Activated naive CD8-positive, alpha-beta T cell treated with anti-CD3 and anti-CD28 coated beads, Interleukin-2, amount 50 U/mL, for 24 hours (primary cell): ENCODE measurements around the gene GTF2A2.

ENCODE experiments used
- ATAC-seq: fragments of 150-1000 bp; cut with Tn5 transposase; one replicate; pipeline ENCODE4 v1.10.0; 2021
- DNase-seq: peaks from one replicate; pipeline ENCODE4 v3.0.0; 2021
- H3K27ac Mint-ChIP-seq: one replicate; pipeline ENCODE4 v1.8.0; 2021; ENCODE audit warnings: mild to moderate bottlenecking, mixed read lengths
- H3K27me3 Mint-ChIP-seq: one replicate; pipeline ENCODE4 v1.8.0; 2021; ENCODE audit warnings: mixed read lengths
- H3K36me3 Mint-ChIP-seq: one replicate; pipeline ENCODE4 v1.8.0; 2021; ENCODE audit warnings: low read depth, mixed read lengths
- H3K4me1 Mint-ChIP-seq: one replicate; pipeline ENCODE4 v1.8.0; 2021; ENCODE audit warnings: mixed read lengths
- H3K4me3 Mint-ChIP-seq: one replicate; pipeline ENCODE4 v1.8.0; 2021; ENCODE audit warnings: mild to moderate bottlenecking, moderate library complexity, mixed read lengths
- H3K9me3 Mint-ChIP-seq: one replicate; pipeline ENCODE4 v1.8.0; 2021; ENCODE audit warnings: mixed read lengths

GTF2A2 gene

GRCh38 chr15:59686389-59686788 lies 29.1 kb upstream of the GTF2A2 start:
- DNase-seq, result no peak
- ATAC-seq, result no peak
- peaks cover 57% of the 10 kb centered on the region for H3K4me1 Mint-ChIP-seq
- H3K36me3 Mint-ChIP-seq, result peaks cover 34% of the 10 kb centered on the region
- H3K27ac Mint-ChIP-seq, result peak overlapping the region; percentile 3
- no peaks in the 10 kb centered on the region for H3K9me3 Mint-ChIP-seq
- peak overlapping the region; percentile 94 for H3K4me3 Mint-ChIP-seq
- H3K27me3 Mint-ChIP-seq, result no peaks in the 10 kb centered on the region

DNA sequence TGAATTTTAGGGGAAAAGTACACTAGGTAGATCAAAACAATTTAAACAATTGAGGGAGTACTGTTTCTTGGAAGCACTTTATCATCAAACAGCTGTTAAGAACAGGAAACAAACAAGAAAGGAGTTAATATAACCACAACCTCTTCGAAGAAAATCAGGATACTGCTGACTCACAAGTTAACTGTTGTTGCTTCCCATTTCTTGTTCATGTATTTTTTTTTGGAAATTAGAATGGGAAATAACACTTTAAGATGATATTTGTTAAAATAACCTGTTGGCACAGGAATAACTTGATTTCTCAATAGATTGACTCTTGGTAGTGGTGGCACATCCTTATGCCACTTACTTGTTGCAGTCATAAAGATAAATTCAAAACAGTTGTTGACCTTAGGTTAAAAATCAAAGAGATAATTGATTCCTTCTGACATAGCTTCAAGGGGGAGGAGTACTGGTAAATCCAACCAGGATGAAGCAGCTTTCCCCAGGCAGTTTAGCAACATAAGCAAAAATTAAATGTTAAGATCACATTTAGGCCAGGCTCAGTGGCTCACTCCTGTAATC lies 28.5 kb upstream of the GTF2A2 start:
- H3K9me3 Mint-ChIP-seq, result no peaks in the 10 kb centered on the region
- H3K4me1 Mint-ChIP-seq, result peaks cover 53% of the 10 kb centered on the region
- peak overlapping the region; percentile 3 for H3K27ac Mint-ChIP-seq
- H3K4me3 Mint-ChIP-seq, result peak overlapping the region; percentile 94
- DNase-seq, result no peak
- peaks cover 37% of the 10 kb centered on the region for H3K36me3 Mint-ChIP-seq
- no peaks in the 10 kb centered on the region for H3K27me3 Mint-ChIP-seq
- ATAC-seq, result no peak

DNA sequence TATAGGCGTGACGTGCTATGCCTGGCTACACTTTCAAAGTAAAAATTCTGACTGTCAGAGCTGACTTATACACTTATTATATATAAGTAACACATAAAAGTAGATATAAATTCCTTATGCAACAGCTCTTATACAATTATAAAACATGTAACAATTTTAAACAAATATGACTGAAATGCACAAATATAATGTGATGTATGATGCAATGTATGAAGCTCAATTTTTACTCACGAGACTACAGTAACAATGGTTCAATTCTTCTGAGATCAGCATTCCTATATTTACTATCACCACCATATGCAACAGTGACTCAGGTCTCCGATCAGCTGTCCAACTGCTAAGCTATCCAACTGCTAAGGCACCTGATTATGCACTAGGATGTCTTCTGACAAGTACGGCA lies 23.6 kb upstream of the GTF2A2 start:
- Mint-ChIP-seq H3K27ac (no peak overlapping the region), H3K27me3 (no peaks in the 10 kb centered on the region), H3K4me1 (peaks cover 30% of the 10 kb centered on the region), H3K36me3 (peaks cover 50% of the 10 kb centered on the region), H3K4me3 (no peak overlapping the region), H3K9me3 (no peaks in the 10 kb centered on the region)
- ATAC-seq (no peak), DNase-seq (no peak)

GRCh38 chr15:59680346-59680745 lies 23.0 kb upstream of the GTF2A2 start:
- Mint-ChIP-seq H3K4me1 (peaks cover 25% of the 10 kb centered on the region), H3K27me3 (no peaks in the 10 kb centered on the region), H3K27ac (no peak overlapping the region), H3K9me3 (no peaks in the 10 kb centered on the region), H3K36me3 (peaks cover 48% of the 10 kb centered on the region), H3K4me3 (no peak overlapping the region)
- DNase-seq, result no peak
- ATAC-seq, result no peak

DNA sequence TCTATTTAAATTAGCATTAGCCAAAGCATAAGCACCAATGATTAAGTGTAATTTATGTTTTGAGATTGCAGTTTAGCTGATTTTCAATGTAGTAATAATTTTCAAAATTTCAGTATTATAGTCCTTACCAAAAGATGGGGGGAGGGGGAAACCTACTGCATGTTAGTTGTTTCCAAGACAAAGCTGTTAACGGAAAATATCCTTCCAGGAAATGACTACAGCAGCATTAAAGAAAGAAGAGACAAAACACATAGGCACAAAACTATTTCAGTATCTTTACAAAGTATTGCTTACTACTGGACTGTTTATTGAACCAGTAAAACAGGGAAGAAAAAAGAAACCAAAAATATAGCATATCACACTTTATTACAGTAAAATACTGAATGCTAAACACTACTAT lies 21.3 kb upstream of the GTF2A2 start:
- peaks cover 53% of the 10 kb centered on the region for H3K36me3 Mint-ChIP-seq
- no peak for DNase-seq

DNA sequence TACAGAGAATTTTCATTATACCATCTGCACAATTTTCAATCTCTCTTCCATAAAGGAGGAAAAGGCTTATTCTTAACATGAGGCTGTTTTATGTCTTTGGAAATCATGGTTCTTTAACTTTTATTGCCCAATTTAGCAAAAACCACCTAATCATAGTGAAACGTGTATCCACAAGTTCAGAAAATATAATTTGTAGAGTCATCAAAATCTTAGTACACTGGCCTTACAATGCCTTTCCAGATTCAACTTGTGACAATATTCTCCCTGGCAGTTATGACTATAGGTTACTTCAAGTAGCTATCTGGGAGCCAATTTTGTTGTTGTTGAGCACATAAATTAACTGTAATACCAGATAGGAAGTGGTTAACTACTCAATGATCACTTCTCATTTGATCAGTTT lies 20.9 kb upstream of the GTF2A2 start:
- H3K4me1 Mint-ChIP-seq, result peaks cover 10% of the 10 kb centered on the region
- H3K4me3 Mint-ChIP-seq, result no peak overlapping the region
- DNase-seq, result no peak
- no peaks in the 10 kb centered on the region for H3K9me3 Mint-ChIP-seq
- peaks cover 53% of the 10 kb centered on the region for H3K36me3 Mint-ChIP-seq
- no peak overlapping the region for H3K27ac Mint-ChIP-seq
- ATAC-seq, result no peak
- no peaks in the 10 kb centered on the region for H3K27me3 Mint-ChIP-seq

More for the DNA sequence above, 21.3 kb upstream of the GTF2A2 start:
- ATAC-seq, result no peak
- H3K27me3 Mint-ChIP-seq, result no peaks in the 10 kb centered on the region
- H3K4me3 Mint-ChIP-seq, result no peak overlapping the region
- H3K27ac Mint-ChIP-seq, result peak overlapping the region; percentile 68
- peaks cover 12% of the 10 kb centered on the region for H3K4me1 Mint-ChIP-seq
- H3K9me3 Mint-ChIP-seq, result no peaks in the 10 kb centered on the region

GRCh38 chr15:59676565-59676964 lies 19.2 kb upstream of the GTF2A2 start:
- Mint-ChIP-seq H3K36me3 (peaks cover 58% of the 10 kb centered on the region), H3K9me3 (no peaks in the 10 kb centered on the region), H3K27me3 (no peaks in the 10 kb centered on the region), H3K4me1 (peaks cover 7% of the 10 kb centered on the region), H3K27ac (no peak overlapping the region), H3K4me3 (no peak overlapping the region)
- DNase-seq (no peak), ATAC-seq (no peak)

DNA sequence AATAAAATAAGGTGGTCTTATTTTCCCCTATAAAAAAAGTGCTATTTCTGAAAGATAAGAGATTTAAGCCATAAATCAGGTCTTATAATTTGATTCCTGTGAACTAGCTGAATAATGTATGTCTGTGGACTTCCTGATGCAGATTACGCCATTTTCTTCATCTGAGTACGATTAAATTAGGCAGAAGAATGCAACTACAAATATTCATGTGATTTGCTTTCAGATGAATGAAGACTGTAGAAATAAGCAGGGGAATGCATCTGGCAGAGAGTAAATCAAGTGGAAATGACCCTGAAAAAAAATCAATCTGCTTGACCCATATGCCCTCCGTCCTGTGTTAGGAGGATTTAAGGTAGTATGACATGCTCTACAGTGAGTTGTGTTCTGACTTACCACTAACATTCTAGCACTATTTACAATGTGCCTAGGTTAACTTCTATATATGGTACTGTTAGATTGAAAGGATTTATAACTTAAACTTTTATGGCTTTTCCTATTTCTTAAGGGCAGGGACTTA lies 17.1 kb upstream of the GTF2A2 start:
- no peak for ATAC-seq
- Mint-ChIP-seq H3K36me3 (peaks cover 60% of the 10 kb centered on the region), H3K4me1 (peaks cover 6% of the 10 kb centered on the region), H3K9me3 (no peaks in the 10 kb centered on the region), H3K27me3 (no peaks in the 10 kb centered on the region), H3K4me3 (no peak overlapping the region), H3K27ac (no peak overlapping the region)
- no peak for DNase-seq

DNA sequence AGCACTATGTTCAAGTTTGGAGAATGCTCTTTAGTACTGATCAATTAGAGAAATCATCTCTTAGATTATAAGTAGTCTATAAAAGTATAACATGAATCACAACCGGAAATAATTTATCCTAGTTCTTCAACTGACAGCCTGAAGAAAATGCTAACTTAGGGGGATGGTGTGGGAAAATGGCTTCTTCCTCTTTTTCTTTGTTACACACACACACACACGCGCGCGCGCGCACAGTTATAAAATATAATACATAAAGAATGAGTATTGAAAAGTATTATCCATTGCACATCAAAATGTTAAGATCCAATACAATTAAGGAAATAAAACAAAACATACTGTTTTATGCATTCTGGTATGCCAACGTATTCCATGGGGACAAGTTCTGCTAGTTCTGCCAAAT lies 11.2 kb upstream of the GTF2A2 start:
- no peaks in the 10 kb centered on the region for H3K9me3 Mint-ChIP-seq
- no peak overlapping the region for H3K27ac Mint-ChIP-seq
- ATAC-seq, result no peak
- no peak for DNase-seq
- peaks cover 41% of the 10 kb centered on the region for H3K36me3 Mint-ChIP-seq
- H3K4me3 Mint-ChIP-seq, result no peak overlapping the region
- no peaks in the 10 kb centered on the region for H3K27me3 Mint-ChIP-seq
- no peaks in the 10 kb centered on the region for H3K4me1 Mint-ChIP-seq

DNA sequence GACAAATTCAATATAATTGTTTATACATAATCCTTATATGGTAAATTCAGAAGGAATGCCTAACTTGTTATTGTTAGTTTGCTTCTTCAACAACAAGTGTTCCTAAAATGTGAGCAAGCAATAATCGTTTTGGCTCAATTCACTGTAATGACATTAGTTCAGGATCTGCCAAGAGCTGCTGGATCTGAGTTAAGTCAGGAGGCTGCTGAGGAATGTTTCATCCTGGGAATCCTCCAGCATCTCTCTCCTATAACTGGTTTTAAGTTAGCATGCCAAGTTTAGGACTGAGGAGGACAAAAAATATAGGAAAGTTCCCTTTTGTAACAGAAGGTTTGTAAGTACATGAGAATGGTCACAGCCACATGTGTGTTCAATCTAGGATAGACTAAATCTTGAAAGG lies 4.9 kb upstream of the GTF2A2 start:
- ATAC-seq (no peak), DNase-seq (no peak)
- Mint-ChIP-seq H3K4me3 (no peak overlapping the region), H3K4me1 (peaks cover 7% of the 10 kb centered on the region), H3K27me3 (no peaks in the 10 kb centered on the region), H3K27ac (no peak overlapping the region), H3K36me3 (peaks cover 32% of the 10 kb centered on the region), H3K9me3 (no peaks in the 10 kb centered on the region)

DNA sequence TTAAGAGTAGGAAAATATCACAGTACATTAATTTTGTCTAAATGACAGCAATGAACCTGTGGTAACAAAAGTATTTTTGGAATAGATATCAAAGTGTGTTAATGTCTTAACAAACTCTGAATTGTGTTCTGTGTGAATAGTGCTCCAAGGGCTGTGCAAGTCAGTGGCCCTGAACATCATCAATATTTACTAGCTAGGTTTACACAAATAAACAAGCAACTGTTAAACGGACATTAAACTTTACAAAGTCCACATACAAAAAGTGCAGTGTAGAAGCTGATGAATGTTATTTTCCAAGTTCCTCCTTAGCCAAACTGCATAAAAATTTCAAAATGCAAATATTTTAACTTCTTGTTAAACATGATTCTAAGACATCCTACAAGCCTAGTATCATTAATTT lies 2.1 kb upstream of the GTF2A2 start:
- no peak overlapping the region for H3K27ac Mint-ChIP-seq
- DNase-seq (no peak), ATAC-seq (no peak)
- peaks cover 30% of the 10 kb centered on the region for H3K36me3 Mint-ChIP-seq
- no peaks in the 10 kb centered on the region for H3K27me3 Mint-ChIP-seq
- H3K9me3 Mint-ChIP-seq, result no peaks in the 10 kb centered on the region
- peaks cover 7% of the 10 kb centered on the region for H3K4me1 Mint-ChIP-seq
- H3K4me3 Mint-ChIP-seq, result no peak overlapping the region

DNA sequence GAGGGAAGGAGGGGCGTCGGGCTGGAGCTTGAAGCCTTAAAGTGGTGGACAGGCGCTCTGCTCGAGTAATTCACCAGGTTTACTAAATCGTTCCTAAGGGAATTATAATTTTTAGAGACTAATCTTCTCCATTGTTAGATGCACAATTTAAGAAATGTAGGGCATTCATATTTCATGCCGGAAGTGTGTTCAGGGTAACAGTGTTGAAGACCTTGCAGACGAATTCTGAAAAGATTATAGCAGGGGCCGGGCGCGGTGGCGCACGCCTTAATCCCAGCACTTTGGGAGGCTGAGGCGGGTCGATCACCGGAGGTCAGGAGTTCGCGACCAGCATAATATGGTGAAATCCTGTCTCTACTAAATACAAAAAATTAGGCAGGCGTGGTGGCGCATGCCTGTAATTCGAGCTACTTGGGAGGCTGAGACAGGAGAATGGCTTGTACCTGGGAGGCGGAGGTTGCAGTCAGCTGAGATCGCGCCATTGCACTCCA lies 365 bp upstream of the GTF2A2 start:
- DNase-seq (no peak), ATAC-seq (no peak)
- Mint-ChIP-seq H3K9me3 (no peaks in the 10 kb centered on the region), H3K36me3 (peaks cover 22% of the 10 kb centered on the region), H3K27me3 (no peaks in the 10 kb centered on the region), H3K4me1 (peaks cover 10% of the 10 kb centered on the region), H3K4me3 (no peak overlapping the region), H3K27ac (peak overlapping the region; percentile 79)

- no peaks in the 10 kb centered on the region for H3K9me3 Mint-ChIP-seq
- DNase-seq (no peak), ATAC-seq (no peak)
- peaks cover 22% of the 10 kb centered on the region for H3K36me3 Mint-ChIP-seq
- no peaks in the 10 kb centered on the region for H3K27me3 Mint-ChIP-seq
- H3K27ac Mint-ChIP-seq, result no peak overlapping the region
- peaks cover 13% of the 10 kb centered on the region for H3K4me1 Mint-ChIP-seq
- no peak overlapping the region for H3K4me3 Mint-ChIP-seq
Observed at GRCh38 chr15:59654046-59654445, 3.3 kb downstream of the GTF2A2 start.

DNA sequence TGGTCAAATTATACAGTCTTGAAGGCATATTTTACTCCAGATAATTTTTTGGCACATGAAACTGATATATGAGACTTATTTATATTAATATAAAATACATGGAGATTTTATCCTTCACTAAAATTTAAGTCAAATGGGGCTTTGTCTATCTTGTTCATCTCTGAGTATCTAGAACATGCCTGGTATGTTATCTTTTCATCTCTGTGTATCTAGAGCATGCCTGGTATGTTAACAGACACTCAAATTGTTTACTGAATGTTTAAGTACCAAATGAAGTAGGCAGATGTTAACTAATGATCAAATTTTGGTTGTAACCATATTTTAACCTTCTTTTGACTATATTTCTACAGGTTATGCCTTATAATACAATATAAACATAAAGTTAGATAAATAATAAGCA lies 7.7 kb downstream of the GTF2A2 start:
- Mint-ChIP-seq H3K27me3 (no peaks in the 10 kb centered on the region), H3K9me3 (no peaks in the 10 kb centered on the region), H3K4me1 (peaks cover 13% of the 10 kb centered on the region), H3K4me3 (no peak overlapping the region), H3K27ac (no peak overlapping the region), H3K36me3 (peaks cover 33% of the 10 kb centered on the region)
- DNase-seq (no peak), ATAC-seq (no peak)

GRCh38 chr15:59647085-59647484 lies 10.2 kb downstream of the GTF2A2 start:
- DNase-seq (no peak), ATAC-seq (no peak)
- H3K36me3 Mint-ChIP-seq, result peaks cover 39% of the 10 kb centered on the region
- no peaks in the 10 kb centered on the region for H3K27me3 Mint-ChIP-seq
- H3K4me3 Mint-ChIP-seq, result no peak overlapping the region
- no peak overlapping the region for H3K27ac Mint-ChIP-seq
- H3K4me1 Mint-ChIP-seq, result peaks cover 7% of the 10 kb centered on the region
- no peaks in the 10 kb centered on the region for H3K9me3 Mint-ChIP-seq

GRCh38 chr15:59646277-59646676 lies 11.0 kb downstream of the GTF2A2 start:
- no peaks in the 10 kb centered on the region for H3K9me3 Mint-ChIP-seq
- ATAC-seq (no peak), DNase-seq (no peak)
- H3K36me3 Mint-ChIP-seq, result peaks cover 40% of the 10 kb centered on the region
- no peak overlapping the region for H3K4me3 Mint-ChIP-seq
- peaks cover 7% of the 10 kb centered on the region for H3K4me1 Mint-ChIP-seq
- no peak overlapping the region for H3K27ac Mint-ChIP-seq
- H3K27me3 Mint-ChIP-seq, result no peaks in the 10 kb centered on the region
